Activated T-helper 2 cell treated with anti-CD3 and anti-CD28 coated beads, Interferon-gamma antibody, Interleukin-2, Interleukin-4, amounts not matched to agents 10 μg/mL and 5 μg/mL and 100 μg/mL, durations not matched to agents 14 hours and 24 hours and 36 hours (primary cell): Measurements from ENCODE around the gene PAM16. TPM values are rescaled to one million over a fixed set of nuclear protein-coding genes. Genes with fewer than 3 reads are reported as not detected.

Experiments
- DNase-seq: peaks from one replicate; pipeline ENCODE4 v3.0.0; 2021; ENCODE audit warnings: low spot score
- H3K27ac Mint-ChIP-seq: one replicate; pipeline ENCODE4 v1.8.0; 2021; ENCODE audit warnings: mixed read lengths
- H3K27me3 Mint-ChIP-seq: one replicate; pipeline ENCODE4 v1.8.0; 2021; ENCODE audit warnings: low read depth, mixed read lengths
- H3K36me3 Mint-ChIP-seq: one replicate; pipeline ENCODE4 v1.8.0; 2021; ENCODE audit warnings: low read depth, mixed read lengths
- H3K4me1 Mint-ChIP-seq: one replicate; pipeline ENCODE4 v1.8.0; 2021; ENCODE audit warnings: low read depth, mixed read lengths
- H3K4me3 Mint-ChIP-seq: one replicate; pipeline ENCODE4 v1.8.0; 2021; ENCODE audit warnings: low read depth, mild to moderate bottlenecking, moderate library complexity, mixed read lengths
- H3K9me3 Mint-ChIP-seq: one replicate; pipeline ENCODE4 v1.8.0; 2021; ENCODE audit warnings: mixed read lengths
- intact Hi-C: fragments of 100-400 bp; cut with micrococcal nuclease; formaldehyde crosslinking; loops from one replicate; pipeline ENCODE4 v1.15.1; 2023
- total RNA-seq: library from RNA; stranded (reverse); gene quantifications from 2 replicates; pipeline ENCODE4 v1.2.3, GENCODE V29; 2022

Gene PAM16
- total RNA-seq, 1 donor from 2014 or later, result 73.8 TPM

GRCh38 chr16:4307215-4308037 is 43.7 kb downstream of the PAM16 start:
- Mint-ChIP-seq H3K4me1 (peaks cover 18% of the 10 kb centered on the region), H3K9me3 (peaks cover 5% of the 10 kb centered on the region), H3K27me3 (no peaks in the 10 kb centered on the region), H3K4me3 (peak overlapping the region; percentile 99), H3K27ac (peak overlapping the region; percentile 97), H3K36me3 (peaks cover 24% of the 10 kb centered on the region)
- peak; percentile 96 for DNase-seq
- intact Hi-C loops, result loop anchor here (1.0 kb wide), 3 partner anchors 8 to 53 kb away; partner anchors contain the start of gene TFAP4

GRCh38 chr16:4306470-4307214 is 44.5 kb downstream of the PAM16 start:
- Mint-ChIP-seq H3K4me3 (peak overlapping the region; percentile 99), H3K36me3 (peaks cover 26% of the 10 kb centered on the region), H3K27me3 (no peaks in the 10 kb centered on the region), H3K4me1 (peaks cover 18% of the 10 kb centered on the region), H3K27ac (peak overlapping the region; percentile 97), H3K9me3 (peaks cover 5% of the 10 kb centered on the region)
- intact Hi-C loops, result loop anchor here (1.0 kb wide), 3 partner anchors 9 to 52 kb away; partner anchors contain the start of gene TFAP4
- no peak for DNase-seq

GRCh38 chr16:4303973-4304372 is 47.1 kb downstream of the PAM16 start:
- H3K27me3 Mint-ChIP-seq, result no peaks in the 10 kb centered on the region
- peaks cover 5% of the 10 kb centered on the region for H3K9me3 Mint-ChIP-seq
- H3K4me3 Mint-ChIP-seq, result no peak overlapping the region
- intact Hi-C loops, result no loop called here
- DNase-seq, result no peak
- H3K27ac Mint-ChIP-seq, result no peak overlapping the region
- peaks cover 33% of the 10 kb centered on the region for H3K36me3 Mint-ChIP-seq
- H3K4me1 Mint-ChIP-seq, result peaks cover 18% of the 10 kb centered on the region

- no peak overlapping the region for H3K4me3 Mint-ChIP-seq
- H3K4me1 Mint-ChIP-seq, result peaks cover 14% of the 10 kb centered on the region
- intact Hi-C loops, result no loop called here
- no peak for DNase-seq
- no peaks in the 10 kb centered on the region for H3K27me3 Mint-ChIP-seq
- peaks cover under 1% of the 10 kb centered on the region for H3K9me3 Mint-ChIP-seq
- H3K36me3 Mint-ChIP-seq, result peaks cover 29% of the 10 kb centered on the region
- H3K27ac Mint-ChIP-seq, result no peak overlapping the region
Measured at GRCh38 chr16:4301968-4302367, 49.2 kb downstream of the PAM16 start.

GRCh38 chr16:4301177-4301576 is 49.9 kb downstream of the PAM16 start:
- no peaks in the 10 kb centered on the region for H3K27me3 Mint-ChIP-seq
- peaks cover 6% of the 10 kb centered on the region for H3K4me1 Mint-ChIP-seq
- H3K9me3 Mint-ChIP-seq, result no peaks in the 10 kb centered on the region
- peaks cover 21% of the 10 kb centered on the region for H3K36me3 Mint-ChIP-seq
- no peak overlapping the region for H3K4me3 Mint-ChIP-seq
- DNase-seq, result no peak
- intact Hi-C loops, result no loop called here
- H3K27ac Mint-ChIP-seq, result no peak overlapping the region

- intact Hi-C loops, result no loop called here
- H3K36me3 Mint-ChIP-seq, result peaks cover 11% of the 10 kb centered on the region
- no peak overlapping the region for H3K4me3 Mint-ChIP-seq
- no peak overlapping the region for H3K27ac Mint-ChIP-seq
- no peak for DNase-seq
- no peaks in the 10 kb centered on the region for H3K27me3 Mint-ChIP-seq
- no peaks in the 10 kb centered on the region for H3K9me3 Mint-ChIP-seq
- H3K4me1 Mint-ChIP-seq, result peaks cover 3% of the 10 kb centered on the region
Measured at GRCh38 chr16:4298761-4299522, 52.2 kb downstream of the PAM16 start.

GRCh38 chr16:4297480-4297879 is 53.6 kb downstream of the PAM16 start:
- no peak for DNase-seq
- Mint-ChIP-seq H3K27me3 (peaks cover 2% of the 10 kb centered on the region), H3K9me3 (no peaks in the 10 kb centered on the region), H3K4me1 (peaks cover 2% of the 10 kb centered on the region), H3K27ac (no peak overlapping the region), H3K36me3 (peaks cover 10% of the 10 kb centered on the region), H3K4me3 (no peak overlapping the region)
- intact Hi-C loops, result no loop called here

- Mint-ChIP-seq H3K9me3 (no peaks in the 10 kb centered on the region), H3K36me3 (peaks cover 7% of the 10 kb centered on the region), H3K4me1 (peaks cover 2% of the 10 kb centered on the region), H3K27ac (no peak overlapping the region), H3K27me3 (peaks cover 2% of the 10 kb centered on the region), H3K4me3 (no peak overlapping the region)
- intact Hi-C loops, result no loop called here
- no peak for DNase-seq
Measured at GRCh38 chr16:4295581-4295980, 55.5 kb downstream of the PAM16 start.

- Mint-ChIP-seq H3K4me3 (no peak overlapping the region), H3K27me3 (peaks cover 2% of the 10 kb centered on the region), H3K9me3 (no peaks in the 10 kb centered on the region), H3K36me3 (no peaks in the 10 kb centered on the region), H3K4me1 (no peaks in the 10 kb centered on the region), H3K27ac (no peak overlapping the region)
- intact Hi-C loops, result no loop called here
- DNase-seq, result no peak
Measured at GRCh38 chr16:4293822-4294457, 57.2 kb downstream of the PAM16 start.

- no peaks in the 10 kb centered on the region for H3K4me1 Mint-ChIP-seq
- H3K36me3 Mint-ChIP-seq, result no peaks in the 10 kb centered on the region
- H3K4me3 Mint-ChIP-seq, result no peak overlapping the region
- intact Hi-C loops, result no loop called here
- H3K27ac Mint-ChIP-seq, result no peak overlapping the region
- no peak for DNase-seq
- peaks cover 2% of the 10 kb centered on the region for H3K27me3 Mint-ChIP-seq
- no peaks in the 10 kb centered on the region for H3K9me3 Mint-ChIP-seq
Measured at GRCh38 chr16:4293181-4293716, 57.9 kb downstream of the PAM16 start.

GRCh38 chr16:4291699-4292098 is 59.4 kb downstream of the PAM16 start:
- Mint-ChIP-seq H3K4me3 (no peak overlapping the region), H3K4me1 (peaks cover 4% of the 10 kb centered on the region), H3K36me3 (no peaks in the 10 kb centered on the region), H3K27ac (no peak overlapping the region), H3K27me3 (peaks cover 2% of the 10 kb centered on the region), H3K9me3 (no peaks in the 10 kb centered on the region)
- DNase-seq, result no peak
- intact Hi-C loops, result no loop called here
